Keratinocyte (primary cell): ENCODE results near the gene THOC2. TPM values are rescaled to one million over a fixed set of nuclear protein-coding genes. Genes with fewer than 3 reads are reported as not detected.

ENCODE experiments used
- DNase-seq: peaks from one replicate; pipeline ENCODE4 v3.0.0-alpha.2; 2011; ENCODE audit warnings: low read depth, missing footprints, low spot score
- FAIRE-seq: peaks from 2 replicates; lab custom pipeline; 2011; peaks lifted over from hg19 to GRCh38; lab: Jason Lieb, UNC
- H2AFZ ChIP-seq: 2 replicates; pipeline ENCODE4 v1.6.0; 2012; ENCODE audit warnings: low read length, control low read depth, inconsistent platforms; ENCODE audit not compliant: control insufficient read depth
- H3K27ac ChIP-seq: 2 replicates; pipeline ENCODE4 v1.5.1; 2011; ENCODE audit warnings: low read length; ENCODE audit not compliant: control insufficient read depth, insufficient read depth
- H3K27me3 ChIP-seq: 3 replicates; pipeline ENCODE4 v1.6.0; 2011; ENCODE audit warnings: low read length; ENCODE audit not compliant: control insufficient read depth, insufficient read depth; ENCODE audit errors: extremely low read depth
- H3K36me3 ChIP-seq, 2 experiments: 2 replicates in 1 of 2; 3 replicates in 1 of 2; pipeline ENCODE4 v1.5.1; 2011; ENCODE audit warnings: low read length in 2 of 2, mild to moderate bottlenecking in 1 of 2; ENCODE audit not compliant: control insufficient read depth in 2 of 2, insufficient read depth in 2 of 2; ENCODE audit errors: extremely low read depth in 1 of 2
- H3K4me1 ChIP-seq: 3 replicates; pipeline ENCODE4 v1.5.1; 2011; ENCODE audit warnings: low read length; ENCODE audit not compliant: control insufficient read depth, insufficient read depth; ENCODE audit errors: extremely low read depth
- H3K4me2 ChIP-seq: 3 replicates; pipeline ENCODE4 v1.6.0; 2011; ENCODE audit warnings: low read depth, low read length; ENCODE audit not compliant: control insufficient read depth, insufficient read depth; ENCODE audit errors: extremely low read depth
- H3K4me3 ChIP-seq, 3 experiments: fragments of 200-600 bp in 1 of 3; sonication (generic) in 1 of 3; 2 replicates in 2 of 3; 3 replicates in 1 of 3; pipeline ENCODE4 v1.5.1; 2011 to 2016; ENCODE audit warnings: low read length in 3 of 3, mild to moderate bottlenecking in 3 of 3, control low read depth in 2 of 3, inconsistent platforms in 1 of 3, low read depth in 1 of 3, mixed read lengths in 1 of 3, mixed run types in 1 of 3, moderate library complexity in 1 of 3; ENCODE audit not compliant: control insufficient read depth in 2 of 3, insufficient read depth in 2 of 3; ENCODE audit errors: extremely low read depth in 1 of 3
- H3K79me2 ChIP-seq: 2 replicates; pipeline ENCODE4 v1.6.0; 2012; ENCODE audit warnings: low read length; ENCODE audit not compliant: control insufficient read depth, insufficient read depth
- H3K9ac ChIP-seq: 3 replicates; pipeline ENCODE4 v1.6.0; 2011; ENCODE audit warnings: low read length; ENCODE audit not compliant: control insufficient read depth, insufficient read depth; ENCODE audit errors: extremely low read depth
- H3K9me1 ChIP-seq: 3 replicates; pipeline ENCODE4 v1.6.0; 2011; ENCODE audit warnings: low read length; ENCODE audit not compliant: control insufficient read depth, insufficient read depth; ENCODE audit errors: extremely low read depth
- H3K9me3 ChIP-seq: 2 replicates; pipeline ENCODE4 v1.5.1; 2012; ENCODE audit warnings: low read depth, low read length; ENCODE audit not compliant: control insufficient read depth
- H4K20me1 ChIP-seq: 3 replicates; pipeline ENCODE4 v1.6.0; 2011; ENCODE audit warnings: low read length; ENCODE audit not compliant: control insufficient read depth, insufficient read depth; ENCODE audit errors: extremely low read depth
- EZH2 ChIP-seq: IDR thresholded peaks from one replicate; pipeline ENCODE4 v1.6.1; 2012; ENCODE audit warnings: inconsistent platforms, mild to moderate bottlenecking, low read length, moderate library complexity
- dilution Hi-C: fragments of 300-500 bp; cut with MboI; formaldehyde crosslinking; loops from one replicate; pipeline ENCODE4 v1.7.0; 2020; ENCODE audit warnings: low sequenced_read_pairs; ENCODE audit not compliant: extremely low pct_ligation_motif_present
- polyA plus RNA-seq, 5 experiments: library from polyadenylated mRNA; depleted of rRNA in 3 of 5; stranded (reverse) in 3 of 5; stranded (forward) in 1 of 5; unstranded in 1 of 5; fragments of >200 nt; gene quantifications; 1 replicate in 1 of 5; 2 replicates in 3 of 5; 3 replicates in 1 of 5; pipeline versions ENCODE4 v1.2.1 to v1.2.3, GENCODE V29; 2011 to 2012; ENCODE audit warnings: missing spikeins in 2 of 5, low read depth in 1 of 5, low replicate concordance in 1 of 5
- TF ChIP-seq, protein P1 (sequence below), 3 experiments: IDR thresholded peaks in 1 of 3; conservative IDR thresholded peaks in 1 of 3; optimal IDR thresholded peaks in 1 of 3; 2 replicates in 2 of 3; 3 replicates in 1 of 3; pipeline versions ENCODE3 to v1.5.1; 2011; ENCODE audit warnings: low read length in 3 of 3, mild to moderate bottlenecking in 3 of 3, moderate library complexity in 2 of 3, control low read depth in 1 of 3, inconsistent platforms in 1 of 3; ENCODE audit not compliant: insufficient read depth in 2 of 3; ENCODE audit errors: extremely low read depth in 1 of 3

THOC2 gene
- polyA plus RNA-seq, 1 donor (not counting 4 experiments of a cell fraction or from before 2014, with no cell fraction given): 61.1 TPM

DNA sequence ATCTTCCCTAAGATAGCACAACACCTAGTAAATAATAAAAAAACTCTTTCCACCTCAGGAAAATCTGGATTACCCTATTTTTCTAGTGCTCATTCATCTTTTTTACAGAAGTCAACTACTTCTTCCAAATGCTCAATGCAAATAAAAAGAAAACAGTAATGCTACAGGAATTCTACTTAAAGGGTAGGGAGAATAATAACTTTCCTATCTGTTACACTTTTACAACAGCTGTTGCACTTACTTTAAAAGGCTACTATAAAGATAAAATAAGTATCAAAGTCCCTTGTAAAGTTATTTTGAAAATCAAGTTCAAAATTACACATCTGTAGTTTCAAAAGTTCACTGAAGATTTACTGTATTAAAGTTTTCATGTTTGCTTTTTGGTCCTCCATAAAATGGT is 37.6 kb downstream of the THOC2 start:
- Histone ChIP-seq H3K27me3 (no peaks in the 10 kb centered on the region), H3K4me1 (no peaks in the 10 kb centered on the region), H3K36me3 (no peaks in the 10 kb centered on the region), H4K20me1 (no peaks in the 10 kb centered on the region), H3K27ac (no peak overlapping the region), H2AFZ (no peak overlapping the region), H3K79me2 (no peaks in the 10 kb centered on the region), H3K9ac (no peak overlapping the region), H3K4me3 (no peak overlapping the region), H3K9me3 (no peaks in the 10 kb centered on the region), H3K9me1 (no peaks in the 10 kb centered on the region), H3K4me2 (no peak overlapping the region)
- dilution Hi-C loops: no loop called here
- DNase-seq: no peak
- no peak for TF ChIP-seq EZH2
- TF ChIP-seq, protein P1, sequence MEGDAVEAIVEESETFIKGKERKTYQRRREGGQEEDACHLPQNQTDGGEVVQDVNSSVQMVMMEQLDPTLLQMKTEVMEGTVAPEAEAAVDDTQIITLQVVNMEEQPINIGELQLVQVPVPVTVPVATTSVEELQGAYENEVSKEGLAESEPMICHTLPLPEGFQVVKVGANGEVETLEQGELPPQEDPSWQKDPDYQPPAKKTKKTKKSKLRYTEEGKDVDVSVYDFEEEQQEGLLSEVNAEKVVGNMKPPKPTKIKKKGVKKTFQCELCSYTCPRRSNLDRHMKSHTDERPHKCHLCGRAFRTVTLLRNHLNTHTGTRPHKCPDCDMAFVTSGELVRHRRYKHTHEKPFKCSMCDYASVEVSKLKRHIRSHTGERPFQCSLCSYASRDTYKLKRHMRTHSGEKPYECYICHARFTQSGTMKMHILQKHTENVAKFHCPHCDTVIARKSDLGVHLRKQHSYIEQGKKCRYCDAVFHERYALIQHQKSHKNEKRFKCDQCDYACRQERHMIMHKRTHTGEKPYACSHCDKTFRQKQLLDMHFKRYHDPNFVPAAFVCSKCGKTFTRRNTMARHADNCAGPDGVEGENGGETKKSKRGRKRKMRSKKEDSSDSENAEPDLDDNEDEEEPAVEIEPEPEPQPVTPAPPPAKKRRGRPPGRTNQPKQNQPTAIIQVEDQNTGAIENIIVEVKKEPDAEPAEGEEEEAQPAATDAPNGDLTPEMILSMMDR (optimal IDR thresholded peaks at IDR 0.05 in 1 of 3, IDR thresholded peaks at IDR 0.05 in 1 of 3, conservative IDR thresholded peaks at IDR 0.05 in 1 of 3; ENCODE audit: extremely low read depth in 1 of 3, insufficient read depth in 2 of 3, low read length in 3 of 3): no peak
- FAIRE-seq: no peak

DNA sequence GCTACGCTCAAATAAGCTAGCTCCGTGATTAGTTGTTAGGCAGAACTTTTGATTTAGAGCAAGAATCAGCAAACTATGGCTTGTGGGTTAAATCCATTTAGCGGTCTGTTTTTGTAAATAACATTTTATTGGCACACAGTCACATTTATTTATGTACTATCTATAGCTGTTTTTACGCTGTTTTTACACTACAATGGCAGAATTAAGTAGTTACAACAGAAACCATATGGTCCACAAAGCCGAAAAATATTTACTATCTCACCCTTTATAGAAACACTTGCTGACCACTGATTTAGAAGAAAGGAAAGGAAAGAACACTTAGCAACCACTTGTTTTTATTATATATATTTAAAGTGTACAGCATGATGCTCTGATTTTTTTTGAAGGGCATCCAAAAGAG is 41.1 kb downstream of the THOC2 start:
- Histone ChIP-seq H3K4me2 (no peak overlapping the region), H3K9me1 (no peaks in the 10 kb centered on the region), H3K27ac (no peak overlapping the region), H3K27me3 (no peaks in the 10 kb centered on the region), H3K9ac (no peak overlapping the region), H4K20me1 (no peaks in the 10 kb centered on the region), H2AFZ (no peak overlapping the region), H3K36me3 (no peaks in the 10 kb centered on the region), H3K79me2 (no peaks in the 10 kb centered on the region), H3K4me3 (no peak overlapping the region), H3K4me1 (no peaks in the 10 kb centered on the region), H3K9me3 (no peaks in the 10 kb centered on the region)
- DNase-seq: no peak
- dilution Hi-C loops: no loop called here
- no peak for FAIRE-seq
- no peak for TF ChIP-seq EZH2
- TF ChIP-seq, protein P1 (optimal IDR thresholded peaks at IDR 0.05 in 1 of 3, IDR thresholded peaks at IDR 0.05 in 1 of 3, conservative IDR thresholded peaks at IDR 0.05 in 1 of 3; ENCODE audit: extremely low read depth in 1 of 3, insufficient read depth in 2 of 3, low read length in 3 of 3): no peak
